Endothelial cell of umbilical vein (primary cell): ENCODE data around the gene MEOX1. TPM values are rescaled to one million over a fixed set of nuclear protein-coding genes. Genes with fewer than 3 reads are reported as not detected.

Experiments used
- BruUV-seq: library from RNA; stranded (reverse); fragments of 400-500 nt; replicated peaks from 2 replicates; lab custom pipeline; 2021; lab: Mats Ljungman, UMichigan
- CTCF ChIA-PET: fragments of 300-600, 350-600 bp; sonication (Branson Sonifier 250); formaldehyde crosslinking; loops from one replicate; lab custom pipeline; 2021; ENCODE audit warnings: antibody characterized with exemption, inconsistent platforms; lab: Charles Lee
- POLR2A ChIA-PET: fragments of 300-600, 350-600 bp; sonication (Branson Sonifier 250); formaldehyde crosslinking; loops from one replicate; lab custom pipeline; 2021; ENCODE audit warnings: antibody characterized with exemption, inconsistent platforms; lab: Charles Lee
- DNase-seq: peaks from one replicate; pipeline ENCODE4 v3.0.0-alpha.2; 2011; ENCODE audit warnings: low read depth, low spot score
- FAIRE-seq: peaks from 2 replicates; lab custom pipeline; 2011; peaks lifted over from hg19 to GRCh38; lab: Jason Lieb, UNC
- H2AFZ ChIP-seq: 2 replicates; pipeline ENCODE4 v1.6.0; 2012; ENCODE audit warnings: low read depth, low read length, control low read depth, inconsistent platforms
- H3K27ac ChIP-seq: 2 replicates; pipeline ENCODE4 v1.5.1; 2011; ENCODE audit warnings: low read depth, mild to moderate bottlenecking, control low read depth, low read length, moderate library complexity; ENCODE audit not compliant: insufficient read depth
- H3K27me3 ChIP-seq, 2 experiments: 2 replicates each; pipeline versions ENCODE4 v1.6.0 to v1.6.1; 2011; ENCODE audit warnings: low read length in 2 of 2, mixed read lengths in 1 of 2; ENCODE audit not compliant: control insufficient read depth in 2 of 2, insufficient read depth in 2 of 2
- H3K36me3 ChIP-seq, 2 experiments: 2 replicates in 1 of 2; 3 replicates in 1 of 2; pipeline ENCODE4 v1.5.1; 2011; ENCODE audit warnings: low read length in 2 of 2, mild to moderate bottlenecking in 1 of 2, moderate library complexity in 1 of 2; ENCODE audit not compliant: control insufficient read depth in 2 of 2, insufficient read depth in 2 of 2; ENCODE audit errors: extremely low read depth in 1 of 2
- H3K4me1 ChIP-seq: 3 replicates; pipeline ENCODE4 v1.5.1; 2011; ENCODE audit warnings: mild to moderate bottlenecking, low read length; ENCODE audit not compliant: control insufficient read depth, insufficient read depth; ENCODE audit errors: extremely low read depth
- H3K4me2 ChIP-seq: 2 replicates; pipeline ENCODE4 v1.6.1; 2011; ENCODE audit warnings: low read length, control low read depth, mixed read lengths; ENCODE audit not compliant: insufficient read depth
- H3K4me3 ChIP-seq, 3 experiments: fragments of 200-600 bp in 1 of 3; sonication (generic), shearing (Covaris generic) in 1 of 3; replicated peaks in 1 of 3; 2 replicates each; pipeline ENCODE4 v1.5.1; 2011 to 2016; ENCODE audit warnings: control low read depth in 3 of 3, low read length in 3 of 3, mild to moderate bottlenecking in 2 of 3, inconsistent platforms in 1 of 3, low read depth in 1 of 3, moderate library complexity in 1 of 3; ENCODE audit not compliant: insufficient read depth in 1 of 3
- H3K79me2 ChIP-seq: 2 replicates; pipeline ENCODE4 v1.6.0; 2012; ENCODE audit warnings: low read length, inconsistent platforms; ENCODE audit not compliant: control insufficient read depth, insufficient read depth
- H3K9ac ChIP-seq: replicated peaks from 2 replicates; pipeline ENCODE3; 2011; ENCODE audit warnings: low read length, control low read depth; ENCODE audit not compliant: insufficient read depth; ENCODE audit errors: extremely low read depth
- H3K9me1 ChIP-seq: replicated peaks from 3 replicates; pipeline ENCODE4 v1.6.0; 2011; ENCODE audit warnings: mild to moderate bottlenecking, low read length; ENCODE audit not compliant: control insufficient read depth, insufficient read depth; ENCODE audit errors: extremely low read depth
- H3K9me3 ChIP-seq: replicated peaks from 2 replicates; pipeline ENCODE4 v1.5.1; 2012; ENCODE audit warnings: low read length, inconsistent platforms; ENCODE audit not compliant: control insufficient read depth, insufficient read depth
- H4K20me1 ChIP-seq: replicated peaks from 2 replicates; pipeline ENCODE3; 2011; ENCODE audit warnings: mild to moderate bottlenecking, low read length; ENCODE audit not compliant: control insufficient read depth, insufficient read depth; ENCODE audit errors: extremely low read depth
- CTCF ChIP-seq, 2 donors: IDR thresholded peaks; 1 replicate in 1 of 2; 2 replicates in 1 of 2; pipeline ENCODE4 v1.5.1; 2011; ENCODE audit warnings: low read length in 2 of 2, mild to moderate bottlenecking in 2 of 2, moderate library complexity in 2 of 2, control low read depth in 1 of 2, inconsistent platforms in 1 of 2, low read depth in 1 of 2; ENCODE audit not compliant: insufficient read depth in 1 of 2; ENCODE audit errors: extremely low read depth in 1 of 2
- EZH2 ChIP-seq: IDR thresholded peaks from 2 replicates; pipeline ENCODE4 v1.6.1; 2012; ENCODE audit warnings: borderline replicate concordance, low read depth, mild to moderate bottlenecking, moderate library complexity, low read length, inconsistent platforms; ENCODE audit not compliant: severe bottlenecking
- FOS ChIP-seq: IDR thresholded peaks from 2 replicates; pipeline ENCODE4 v1.6.1; 2011; ENCODE audit warnings: mild to moderate bottlenecking, low read length, moderate library complexity, borderline replicate concordance; ENCODE audit not compliant: insufficient read depth
- GATA2 ChIP-seq: IDR thresholded peaks from 2 replicates; pipeline ENCODE4 v1.7.0; 2011; ENCODE audit warnings: low read depth, mild to moderate bottlenecking, moderate library complexity, mixed read lengths, low read length; ENCODE audit not compliant: insufficient read length, insufficient read depth
- JUN ChIP-seq: IDR thresholded peaks from 2 replicates; pipeline ENCODE4 v1.6.1; 2011; ENCODE audit warnings: borderline replicate concordance, low read depth; ENCODE audit not compliant: insufficient read length, insufficient read depth
- MYC ChIP-seq: IDR thresholded peaks from one replicate; pipeline ENCODE4 v1.6.1; 2011; ENCODE audit warnings: mild to moderate bottlenecking, low read depth, low read length
- POLR2A ChIP-seq: IDR thresholded peaks from 2 replicates; pipeline ENCODE4 v1.6.1; 2012; ENCODE audit warnings: low read depth, mild to moderate bottlenecking, control low read depth, low read length
- POLR2AphosphoS5 ChIP-seq: IDR thresholded peaks from 2 replicates; pipeline ENCODE4 v1.6.1; 2012; ENCODE audit warnings: low read depth, mild to moderate bottlenecking, control low read depth, low read length, moderate library complexity; ENCODE audit not compliant: insufficient read depth
- dilution Hi-C: fragments of 300-500 bp; cut with MboI; formaldehyde crosslinking; loops from one replicate; pipeline ENCODE4 v1.15.0; 2019; ENCODE audit warnings: low sequenced_read_pairs; ENCODE audit not compliant: extremely low pct_ligation_motif_present
- intact Hi-C: fragments of 100-400 bp; cut with micrococcal nuclease; formaldehyde crosslinking; loops from one replicate; pipeline ENCODE4 v1.10.0; 2022
- polyA plus RNA-seq, 4 experiments: library from polyadenylated mRNA; depleted of rRNA in 3 of 4; stranded (reverse) in 3 of 4; unstranded in 1 of 4; fragments of >200 nt; gene quantifications; 2 replicates each; pipeline versions ENCODE4 v1.2.1 to v1.2.3, GENCODE V29; 2011 to 2012; ENCODE audit warnings: missing spikeins in 1 of 4
- total RNA-seq: library from RNA; stranded (reverse); gene quantifications from 2 replicates; pipeline ENCODE4 v1.2.3, GENCODE V29; 2021
- TF ChIP-seq, protein P1 (sequence below): IDR thresholded peaks from 2 replicates; pipeline ENCODE4 v1.6.1; 2011; ENCODE audit not compliant: insufficient read depth, insufficient read length

Gene MEOX1
- total and polyA plus RNA-seq, 2 donors (not counting 3 experiments of a cell fraction or from before 2014, with no cell fraction given) = 0.06 TPM; not detected in 1

DNA sequence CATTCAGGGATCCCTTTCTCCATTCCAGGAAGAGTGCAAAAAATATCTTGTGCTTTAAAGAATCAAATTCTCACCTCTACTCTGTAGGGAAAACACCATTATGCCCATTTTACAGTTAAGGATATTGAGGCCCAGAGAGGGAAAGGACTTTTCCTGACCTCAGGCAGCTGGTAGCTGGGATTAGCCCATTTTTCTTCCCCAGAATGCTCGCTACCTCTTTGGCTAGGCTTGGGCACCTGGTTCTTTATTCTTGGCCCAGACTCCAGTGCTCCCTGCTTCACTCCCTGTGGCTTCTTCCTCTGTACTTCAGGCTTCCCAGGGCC is 45.7 kb downstream of the MEOX1 start:
- no TSS peak for BruUV-seq

More for the DNA sequence above, 45.7 kb downstream of the MEOX1 start:
- no peak for DNase-seq
- Histone ChIP-seq H3K79me2 (no peaks in the 10 kb centered on the region), H3K9me1 (no peaks in the 10 kb centered on the region), H3K36me3 (no peaks in the 10 kb centered on the region), H3K4me3 (no peak overlapping the region), H3K4me2 (no peak overlapping the region), H3K9ac (no peak overlapping the region), H3K4me1 (no peaks in the 10 kb centered on the region), H4K20me1 (no peaks in the 10 kb centered on the region), H3K9me3 (no peaks in the 10 kb centered on the region), H3K27ac (no peak overlapping the region), H3K27me3 (peaks cover 0 to 3% of the 10 kb centered on the region in 2 experiments), H2AFZ (no peak overlapping the region)
- intact Hi-C loops (no loop called here), dilution Hi-C loops (no loop called here)
- ChIA-PET POLR2A (no interaction called here), CTCF (no interaction called here)
- TF ChIP-seq MYC (no peak), GATA2 (no peak), JUN (no peak), CTCF (IDR thresholded peaks at IDR 0.05; ENCODE audit: extremely low read depth in 1 of 2, insufficient read depth in 1 of 2, low read depth in 1 of 2, low read length in 2 of 2) (no peak), POLR2A (no peak), POLR2AphosphoS5 (no peak), EZH2 (no peak), FOS (no peak)
- TF ChIP-seq, protein P1, sequence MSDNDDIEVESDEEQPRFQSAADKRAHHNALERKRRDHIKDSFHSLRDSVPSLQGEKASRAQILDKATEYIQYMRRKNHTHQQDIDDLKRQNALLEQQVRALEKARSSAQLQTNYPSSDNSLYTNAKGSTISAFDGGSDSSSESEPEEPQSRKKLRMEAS = no peak
- FAIRE-seq = no peak
